ENCODE results near the gene NRF1.
"Not testable (repeated sequence)": the region's sequence is repeated elsewhere in the genome, so short reads cannot be mapped to it uniquely, and the experiment has no call there.

NRF1 gene

GRCh38 chr7:129611246-129612111 is at the start of gene NRF1:
TSS of gene NRF1 (plus strand) at chr7:129611720. CDS start at chr7:129657352, 45,632 bp downstream.
- peak; percentile 92 for DNase-seq

GRCh38 chr7:129566323-129566722 is 45.2 kb upstream of the NRF1 start:
- not testable (repeated sequence) for DNase-seq

- no peak for DNase-seq
Measured at GRCh38 chr7:129567377-129567776, 44.1 kb upstream of the NRF1 start.

GRCh38 chr7:129568240-129568639 is 43.3 kb upstream of the NRF1 start:
- DNase-seq, result no peak

GRCh38 chr7:129569326-129569725 is 42.2 kb upstream of the NRF1 start:
- DNase-seq, result no peak

GRCh38 chr7:129569811-129570215 is 41.7 kb upstream of the NRF1 start:
- DNase-seq, result no peak

GRCh38 chr7:129571201-129571600 is 40.3 kb upstream of the NRF1 start:
- DNase-seq, result no peak

- no peak for DNase-seq
Measured at GRCh38 chr7:129572205-129572604, 39.3 kb upstream of the NRF1 start.

- DNase-seq, result no peak
Measured at GRCh38 chr7:129574487-129574886, 37.0 kb upstream of the NRF1 start.

GRCh38 chr7:129575699-129576098 is 35.8 kb upstream of the NRF1 start:
- DNase-seq, result no peak

GRCh38 chr7:129576138-129576537 is 35.4 kb upstream of the NRF1 start:
- DNase-seq, result no peak

GRCh38 chr7:129578829-129579228 is 32.7 kb upstream of the NRF1 start:
- no peak for DNase-seq

GRCh38 chr7:129586179-129586578 is 25.3 kb upstream of the NRF1 start:
- not testable (repeated sequence) for DNase-seq

GRCh38 chr7:129588268-129588667 is 23.3 kb upstream of the NRF1 start:
- DNase-seq, result no peak

GRCh38 chr7:129591868-129592267 is 19.7 kb upstream of the NRF1 start:
- DNase-seq, result no peak

GRCh38 chr7:129596386-129596785 is 15.1 kb upstream of the NRF1 start:
- DNase-seq, result not testable (repeated sequence)

GRCh38 chr7:129597672-129598071 is 13.8 kb upstream of the NRF1 start:
- no peak for DNase-seq

GRCh38 chr7:129599174-129599573 is 12.3 kb upstream of the NRF1 start:
- DNase-seq, result no peak

- not testable (repeated sequence) for DNase-seq
Measured at GRCh38 chr7:129603594-129603993, 7.9 kb upstream of the NRF1 start.

GRCh38 chr7:129604021-129604420 is 7.5 kb upstream of the NRF1 start:
- DNase-seq, result not testable (repeated sequence)

- DNase-seq, result no peak
Measured at GRCh38 chr7:129604713-129605437, 6.6 kb upstream of the NRF1 start.

- DNase-seq, result no peak
Measured at GRCh38 chr7:129605960-129606614, 5.4 kb upstream of the NRF1 start.

GRCh38 chr7:129606803-129607202 is 4.7 kb upstream of the NRF1 start:
- peak; percentile 9 for DNase-seq
